Sigmoid colon (tissue), 4 donors: ENCODE measurements around the gene C5orf15.

Experiments used
- CTCF ChIP-seq, 4 experiments: fragments of 450-650 bp in 3 of 4; fragments of 200-600 bp in 1 of 4; IDR thresholded peaks; one replicate each; pipeline ENCODE4 v1.5.1; 2016 to 2019; ENCODE audit warnings: antibody characterized with exemption in 4 of 4, mild to moderate bottlenecking in 3 of 4, moderate library complexity in 2 of 4
- EP300 ChIP-seq, 4 donors: sonication (generic); formaldehyde crosslinking; IDR thresholded peaks; one replicate each; pipeline ENCODE4 v1.6.1; 2017; ENCODE audit warnings: antibody characterized with exemption in 4 of 4
- POLR2A ChIP-seq, 2 donors: fragments of 450-650 bp; IDR thresholded peaks; one replicate each; pipeline ENCODE4 v1.6.1; 2016; ENCODE audit warnings: antibody characterized with exemption in 2 of 2, mild to moderate bottlenecking in 2 of 2, moderate library complexity in 2 of 2
- POLR2AphosphoS5 ChIP-seq, 4 donors: sonication (generic); formaldehyde crosslinking; IDR thresholded peaks; one replicate each; pipeline ENCODE4 v1.6.1; 2017; ENCODE audit warnings: antibody characterized with exemption in 4 of 4

GRCh38 chr5:133990396-133990795, 22.0 kb upstream of the C5orf15 start:
- TF ChIP-seq EP300 (IDR thresholded peaks at IDR 0.05) (no peak), CTCF (IDR thresholded peaks at IDR 0.05) (no peak), POLR2AphosphoS5 (IDR thresholded peaks at IDR 0.05) (no peak), POLR2A (IDR thresholded peaks at IDR 0.05) (no peak)
